Naive thymus-derived CD4-positive, alpha-beta T cell (primary cell): ENCODE results near the gene TRAFD1. TPM values are rescaled to one million over a fixed set of nuclear protein-coding genes. Genes with fewer than 3 reads are reported as not detected.

Experiments used
- ATAC-seq: fragments of 150-1000 bp; cut with Tn5 transposase; 2 replicates; pipeline ENCODE4 v1.10.0; 2021; ENCODE audit warnings: mild to moderate bottlenecking, moderate library complexity
- CTCF ChIA-PET: fragments of 350-600 bp; sonication (Branson Sonifier 250); formaldehyde crosslinking; loops from one replicate; lab custom pipeline; 2021; ENCODE audit warnings: antibody characterized with exemption; lab: Charles Lee
- POLR2A ChIA-PET: fragments of 350-600 bp; sonication (Branson Sonifier 250); formaldehyde crosslinking; loops from one replicate; lab custom pipeline; 2021; ENCODE audit warnings: antibody characterized with exemption, inconsistent platforms; lab: Charles Lee
- DNase-seq, 9 donors: peaks; one replicate each; pipeline versions ENCODE4 v3.0.0 to v3.0.0-alpha.2; 2020 to 2022; ENCODE audit warnings: mixed read lengths in 1 of 9
- H3K27ac ChIP-seq: one replicate; pipeline ENCODE4 v1.7.0; 2013; ENCODE audit warnings: mild to moderate bottlenecking, low read depth, low read length, moderate library complexity
- H3K27me3 ChIP-seq, 2 donors: one replicate each; pipeline ENCODE4 v1.7.0; 2013; ENCODE audit warnings: low read length in 2 of 2, mild to moderate bottlenecking in 2 of 2, moderate library complexity in 2 of 2; ENCODE audit not compliant: control insufficient read depth in 2 of 2, insufficient read depth in 2 of 2
- H3K36me3 ChIP-seq, 3 experiments: 1 replicate in 2 of 3; 2 replicates in 1 of 3; pipeline ENCODE4 v1.7.0; 2013; ENCODE audit warnings: low read length in 3 of 3, mild to moderate bottlenecking in 3 of 3, moderate library complexity in 1 of 3; ENCODE audit not compliant: insufficient read depth in 3 of 3, control insufficient read depth in 2 of 3
- H3K4me1 ChIP-seq, 2 donors: one replicate each; pipeline ENCODE4 v1.7.0; 2013; ENCODE audit warnings: low read length in 2 of 2, mild to moderate bottlenecking in 2 of 2, moderate library complexity in 1 of 2; ENCODE audit not compliant: control insufficient read depth in 2 of 2, insufficient read depth in 2 of 2
- H3K4me3 ChIP-seq: 2 replicates; pipeline ENCODE4 v1.7.0; 2013; ENCODE audit warnings: mild to moderate bottlenecking, low read length
- H3K9me3 ChIP-seq, 3 experiments: 1 replicate in 2 of 3; 2 replicates in 1 of 3; pipeline ENCODE4 v1.7.0; 2013; ENCODE audit warnings: low read length in 3 of 3; ENCODE audit not compliant: control insufficient read depth in 2 of 3
- H3K27ac Mint-ChIP-seq, 9 donors: one replicate each; pipeline ENCODE4 v1.8.0; 2020 to 2022; ENCODE audit warnings: mixed read lengths in 9 of 9, mild to moderate bottlenecking in 8 of 9, moderate library complexity in 5 of 9, inconsistent platforms in 2 of 9
- H3K27me3 Mint-ChIP-seq, 5 donors: one replicate each; pipeline ENCODE4 v1.8.0; 2021 to 2022; ENCODE audit warnings: mixed read lengths in 5 of 5, mild to moderate bottlenecking in 1 of 5
- H3K36me3 Mint-ChIP-seq, 5 donors: one replicate each; pipeline ENCODE4 v1.8.0; 2020 to 2022; ENCODE audit warnings: mixed read lengths in 5 of 5, mild to moderate bottlenecking in 3 of 5, inconsistent platforms in 1 of 5
- H3K4me1 Mint-ChIP-seq, 7 donors: one replicate each; pipeline ENCODE4 v1.8.0; 2020 to 2022; ENCODE audit warnings: mixed read lengths in 7 of 7, mild to moderate bottlenecking in 3 of 7, inconsistent platforms in 1 of 7
- H3K4me3 Mint-ChIP-seq, 10 donors: one replicate each; pipeline ENCODE4 v1.8.0; 2020 to 2022; ENCODE audit warnings: mild to moderate bottlenecking in 10 of 10, mixed read lengths in 10 of 10, moderate library complexity in 6 of 10, inconsistent platforms in 2 of 10
- H3K9me3 Mint-ChIP-seq, 11 donors: one replicate each; pipeline ENCODE4 v1.8.0; 2020 to 2022; ENCODE audit warnings: mixed read lengths in 11 of 11, mild to moderate bottlenecking in 4 of 11, inconsistent platforms in 1 of 11, moderate library complexity in 1 of 11
- intact Hi-C, 2 donors: fragments of 100-400 bp; cut with micrococcal nuclease; formaldehyde crosslinking; loops; one replicate each; pipeline ENCODE4 v1.15.1; 2023
- polyA plus RNA-seq, 2 donors: library from polyadenylated mRNA; unstranded; fragments of 300-500 nt; fragmentation: Illumina TruSeq; gene quantifications; one replicate each; pipeline ENCODE4 v1.2.3, GENCODE V29; 2021
- total RNA-seq, 6 experiments: library from RNA in 5 of 6; stranded (reverse) in 5 of 6; gene quantifications; 1 replicate in 5 of 6; 2 replicates in 1 of 6; pipeline ENCODE4 v1.2.3 and lab custom pipeline; 2021 to 2026

Gene TRAFD1
- total and polyA plus RNA-seq, 7 experiments from 2014 or later = 22.1 to 86.6 (median 43.7) TPM

GRCh38 chr12:112164011-112164660 lies 38.8 kb downstream of the TRAFD1 start:
- peaks cover 15 to 42% (median 31%) of the 10 kb centered on the region in 5 donors for H3K36me3 Mint-ChIP-seq
- H3K9me3 Mint-ChIP-seq = peaks cover 0 to 12% (median 3%) of the 10 kb centered on the region in 11 donors
- no peak overlapping the region for H3K4me3 Mint-ChIP-seq
- POLR2A ChIA-PET = no interaction called here
- intact Hi-C loops = no loop called here
- CTCF ChIA-PET = no interaction called here
- no peak for ATAC-seq
- no peak for DNase-seq
- Histone ChIP-seq H3K4me1 (no peaks in the 10 kb centered on the region), H3K27ac (no peak overlapping the region), H3K9me3 (no peaks in the 10 kb centered on the region), H3K27me3 (no peaks in the 10 kb centered on the region), H3K4me3 (no peak overlapping the region), H3K36me3 (peaks cover 0 to 54% (median 4%) of the 10 kb centered on the region in 3 experiments)
- no peaks in the 10 kb centered on the region for H3K27me3 Mint-ChIP-seq
- no peak overlapping the region for H3K27ac Mint-ChIP-seq
- peaks cover 0 to 9% (median 4%) of the 10 kb centered on the region in 7 donors for H3K4me1 Mint-ChIP-seq

GRCh38 chr12:112165624-112166023 lies 40.3 kb downstream of the TRAFD1 start:
- intact Hi-C loops = no loop called here
- Mint-ChIP-seq H3K27me3 (no peaks in the 10 kb centered on the region), H3K9me3 (peaks cover 0 to 4% (median 0%) of the 10 kb centered on the region in 11 donors), H3K36me3 (peaks cover 11 to 33% (median 17%) of the 10 kb centered on the region in 5 donors), H3K4me3 (no peak overlapping the region), H3K27ac (peak overlapping the region in 1 of 9 donors; percentile 36), H3K4me1 (peaks cover 0 to 2% (median 0%) of the 10 kb centered on the region in 7 donors)
- DNase-seq (no peak), ATAC-seq (no peak)
- no peaks in the 10 kb centered on the region for H3K4me1 ChIP-seq
- H3K9me3 ChIP-seq = no peaks in the 10 kb centered on the region
- no peak overlapping the region for H3K27ac ChIP-seq
- ChIA-PET CTCF (no interaction called here), POLR2A (no interaction called here)
- peaks cover 0 to 39% (median 0%) of the 10 kb centered on the region in 3 experiments for H3K36me3 ChIP-seq
- no peaks in the 10 kb centered on the region for H3K27me3 ChIP-seq
- no peak overlapping the region for H3K4me3 ChIP-seq

GRCh38 chr12:112166051-112167015 lies 41.0 kb downstream of the TRAFD1 start:
- Histone ChIP-seq H3K9me3 (no peaks in the 10 kb centered on the region), H3K4me1 (no peaks in the 10 kb centered on the region), H3K36me3 (peaks cover 0 to 38% (median 0%) of the 10 kb centered on the region in 3 experiments), H3K27me3 (no peaks in the 10 kb centered on the region), H3K27ac (no peak overlapping the region), H3K4me3 (no peak overlapping the region)
- CTCF ChIA-PET = interaction anchor here (0.6 kb wide), 1 partner anchor 188 kb away, joined by 3 read pairs; no protein-coding TSS in a partner anchor
- intact Hi-C loops = no loop called here
- Mint-ChIP-seq H3K9me3 (peaks cover 0 to 3% (median 0%) of the 10 kb centered on the region in 11 donors), H3K4me3 (no peak overlapping the region), H3K27ac (peak overlapping the region in 2 of 9 donors; percentile 20 to 53), H3K27me3 (no peaks in the 10 kb centered on the region), H3K36me3 (peaks cover 5 to 26% (median 12%) of the 10 kb centered on the region in 5 donors), H3K4me1 (peaks cover 0 to 2% (median 0%) of the 10 kb centered on the region in 7 donors)
- POLR2A ChIA-PET = interaction anchor here (1.0 kb wide), 1 partner anchor 7 kb away, joined by 3 read pairs; no protein-coding TSS in a partner anchor
- DNase-seq = no peak
- ATAC-seq = no peak

- no peak for DNase-seq
- Histone ChIP-seq H3K4me3 (no peak overlapping the region), H3K9me3 (no peaks in the 10 kb centered on the region), H3K36me3 (peaks cover 0 to 36% (median 0%) of the 10 kb centered on the region in 3 experiments), H3K27ac (no peak overlapping the region), H3K4me1 (no peaks in the 10 kb centered on the region), H3K27me3 (no peaks in the 10 kb centered on the region)
- no peak for ATAC-seq
- intact Hi-C loops = no loop called here
- POLR2A ChIA-PET = interaction anchor here (1.0 kb wide), 1 partner anchor 8 kb away, joined by 3 read pairs; no protein-coding TSS in a partner anchor
- Mint-ChIP-seq H3K36me3 (peaks cover under 1 to 20% (median 4%) of the 10 kb centered on the region in 5 donors), H3K4me1 (peaks cover 0 to 2% (median 0%) of the 10 kb centered on the region in 7 donors), H3K27me3 (no peaks in the 10 kb centered on the region), H3K9me3 (no peaks in the 10 kb centered on the region), H3K27ac (peak overlapping the region in 1 of 9 donors; percentile 53), H3K4me3 (no peak overlapping the region)
- CTCF ChIA-PET = interaction anchor here (0.6 kb wide), 1 partner anchor 189 kb away, joined by 3 read pairs; no protein-coding TSS in a partner anchor
Measured at GRCh38 chr12:112167031-112167461, 41.7 kb downstream of the TRAFD1 start.

GRCh38 chr12:112167718-112168525 lies 42.6 kb downstream of the TRAFD1 start:
- ATAC-seq = no peak
- CTCF ChIA-PET = interaction anchor here (0.6 kb wide), 1 partner anchor 44 kb away, joined by 3 read pairs; no protein-coding TSS in a partner anchor

More at GRCh38 chr12:112167718-112168525, 42.6 kb downstream of the TRAFD1 start:
- Mint-ChIP-seq H3K27ac (peak overlapping the region in 1 of 9 donors; percentile 36), H3K9me3 (no peaks in the 10 kb centered on the region), H3K4me3 (no peak overlapping the region), H3K4me1 (peaks cover 0 to 2% (median 0%) of the 10 kb centered on the region in 7 donors), H3K27me3 (no peaks in the 10 kb centered on the region), H3K36me3 (peaks cover 0 to 18% (median 0%) of the 10 kb centered on the region in 5 donors)
- intact Hi-C loops = no loop called here
- peaks cover 0 to 35% (median 0%) of the 10 kb centered on the region in 3 experiments for H3K36me3 ChIP-seq
- no peaks in the 10 kb centered on the region for H3K9me3 ChIP-seq
- no peaks in the 10 kb centered on the region for H3K4me1 ChIP-seq
- no peak overlapping the region for H3K27ac ChIP-seq
- POLR2A ChIA-PET = interaction anchor here (1.0 kb wide), 1 partner anchor 9 kb away, joined by 3 read pairs; no protein-coding TSS in a partner anchor
- no peak for DNase-seq
- H3K4me3 ChIP-seq = no peak overlapping the region
- H3K27me3 ChIP-seq = no peaks in the 10 kb centered on the region
